NCI-H748 treated with DMSO at 0.1 percent for 48 hours (cell line): ENCODE data around the gene IKZF3.
"Not testable (repeated sequence)": the region's sequence is repeated elsewhere in the genome, so short reads cannot be mapped to it uniquely, and the experiment has no call there.

Experiments
- DNase-seq: peaks from one replicate; lab custom pipeline; 2025; lab: John Stamatoyannopoulos, UW

Gene IKZF3

GRCh38 chr17:39855911-39856649 lies 8.0 kb downstream of the IKZF3 start:
- DNase-seq, result not testable (repeated sequence)

GRCh38 chr17:39854909-39855308 lies 9.2 kb downstream of the IKZF3 start:
- DNase-seq, result no peak

- DNase-seq, result no peak
These were observed 11.9 kb downstream of the IKZF3 start for GRCh38 chr17:39852239-39852638.

GRCh38 chr17:39850186-39850585 lies 13.9 kb downstream of the IKZF3 start:
- not testable (repeated sequence) for DNase-seq

GRCh38 chr17:39848600-39848999 lies 15.5 kb downstream of the IKZF3 start:
- DNase-seq, result no peak

- DNase-seq, result no peak
These were observed 17.9 kb downstream of the IKZF3 start for GRCh38 chr17:39846205-39846604.

- DNase-seq, result no peak
These were observed 18.9 kb downstream of the IKZF3 start for GRCh38 chr17:39845052-39845846.

- no peak for DNase-seq
These were observed 22.9 kb downstream of the IKZF3 start for GRCh38 chr17:39841134-39841683.

GRCh38 chr17:39838784-39839183 lies 25.3 kb downstream of the IKZF3 start:
- no peak for DNase-seq

GRCh38 chr17:39838057-39838456 lies 26.1 kb downstream of the IKZF3 start:
- no peak for DNase-seq

GRCh38 chr17:39836117-39836516 lies 28.0 kb downstream of the IKZF3 start:
- DNase-seq, result no peak

GRCh38 chr17:39835038-39835786 lies 28.9 kb downstream of the IKZF3 start:
- DNase-seq, result no peak

- DNase-seq, result no peak
These were observed 30.1 kb downstream of the IKZF3 start for GRCh38 chr17:39834017-39834416.

GRCh38 chr17:39831588-39831987 lies 32.5 kb downstream of the IKZF3 start:
- no peak for DNase-seq

GRCh38 chr17:39828443-39828842 lies 35.7 kb downstream of the IKZF3 start:
- no peak for DNase-seq

- DNase-seq, result no peak
These were observed 37.8 kb downstream of the IKZF3 start for GRCh38 chr17:39826334-39826733.

- DNase-seq, result no peak
These were observed 40.6 kb downstream of the IKZF3 start for GRCh38 chr17:39823407-39824054.

GRCh38 chr17:39822051-39822451 lies 42.1 kb downstream of the IKZF3 start:
- no peak for DNase-seq

- DNase-seq, result no peak
These were observed 43.1 kb downstream of the IKZF3 start for GRCh38 chr17:39820987-39821386.

- DNase-seq, result no peak
These were observed 43.6 kb downstream of the IKZF3 start for GRCh38 chr17:39820541-39820940.

- no peak for DNase-seq
These were observed 45.6 kb downstream of the IKZF3 start for GRCh38 chr17:39818358-39819000.
